Right kidney (tissue), 1 donor: Measurements from ENCODE around the gene AHSP.
A peak's percentile ranks its signal among the peaks of the same experiment; 100 is the strongest.
"Not testable (repeated sequence)": the region's sequence is repeated elsewhere in the genome, so short reads cannot be mapped to it uniquely, and the experiment has no call there.

Experiments used
- DNase-seq: peaks from one replicate; pipeline ENCODE4 v3.0.0-alpha.2; 2016

The AHSP gene

GRCh38 chr16:31499928-31500327 is 27.8 kb upstream of the AHSP start:
- no peak for DNase-seq

- no peak for DNase-seq
Measured at GRCh38 chr16:31501226-31501965, 26.3 kb upstream of the AHSP start.

GRCh38 chr16:31501966-31502348 is 25.7 kb upstream of the AHSP start:
- DNase-seq, result no peak

GRCh38 chr16:31502981-31503380 is 24.7 kb upstream of the AHSP start:
- no peak for DNase-seq

GRCh38 chr16:31503555-31503954 is 24.1 kb upstream of the AHSP start:
- DNase-seq, result not testable (repeated sequence)

GRCh38 chr16:31504159-31504558 is 23.5 kb upstream of the AHSP start:
- DNase-seq, result no peak

- DNase-seq, result no peak
Measured at GRCh38 chr16:31505483-31505882, 22.2 kb upstream of the AHSP start.

GRCh38 chr16:31507617-31507928 is 20.1 kb upstream of the AHSP start:
- no peak for DNase-seq

GRCh38 chr16:31507929-31508705 is 19.6 kb upstream of the AHSP start, which contains the start of gene RUSF1:
Gene RUSF1, minus strand, starts transcription at chr16:31508391. Its CDS starts 18 bp downstream, at chr16:31508373.
- peak; percentile 96 for DNase-seq

GRCh38 chr16:31508706-31509195 is 18.9 kb upstream of the AHSP start:
- no peak for DNase-seq

- DNase-seq, result no peak
Measured at GRCh38 chr16:31513126-31513525, 14.6 kb upstream of the AHSP start.

GRCh38 chr16:31513884-31514283 is 13.8 kb upstream of the AHSP start:
- no peak for DNase-seq

- no peak for DNase-seq
Measured at GRCh38 chr16:31517800-31518402, 9.8 kb upstream of the AHSP start.

GRCh38 chr16:31519759-31520431 is 7.8 kb upstream of the AHSP start:
- no peak for DNase-seq

GRCh38 chr16:31521368-31521767 is 6.3 kb upstream of the AHSP start:
- DNase-seq, result no peak

GRCh38 chr16:31522071-31522470 is 5.6 kb upstream of the AHSP start:
- no peak for DNase-seq

- DNase-seq, result not testable (repeated sequence)
Measured at GRCh38 chr16:31523768-31524167, 3.9 kb upstream of the AHSP start.

GRCh38 chr16:31525113-31525512 is 2.6 kb upstream of the AHSP start:
- DNase-seq, result no peak

- no peak for DNase-seq
Measured at GRCh38 chr16:31528523-31529107, 915 bp downstream of the AHSP start.

- peak; percentile 52 for DNase-seq
Measured at GRCh38 chr16:31529108-31529936, 1.6 kb downstream of the AHSP start.

GRCh38 chr16:31529937-31530312 is 2.2 kb downstream of the AHSP start:
- DNase-seq, result no peak
